Hepatocyte (in vitro differentiated cells): ENCODE data around the gene RETSAT. TPM values are rescaled to one million over a fixed set of nuclear protein-coding genes. Genes with fewer than 3 reads are reported as not detected.

Experiments
- DNase-seq: peaks from one replicate; pipeline ENCODE4 v3.0.0-alpha.2; 2016; ENCODE audit warnings: low spot score
- H2AFZ ChIP-seq: fragments of 200-600 bp; sonication (generic); 2 replicates; pipeline ENCODE4 v1.6.0; 2016; ENCODE audit warnings: antibody characterized with exemption, mild to moderate bottlenecking
- H3K27ac ChIP-seq: fragments of 200-600 bp; sonication (generic); 2 replicates; pipeline ENCODE4 v1.5.1; 2016; ENCODE audit warnings: mild to moderate bottlenecking
- H3K27me3 ChIP-seq: fragments of 200-600 bp; sonication (generic); 2 replicates; pipeline ENCODE4 v1.6.1; 2016
- H3K36me3 ChIP-seq: fragments of 200-600 bp; sonication (generic); replicated peaks from 2 replicates; pipeline ENCODE4 v1.5.1; 2016; ENCODE audit warnings: low read depth; ENCODE audit not compliant: insufficient read depth
- H3K4me1 ChIP-seq: fragments of 200-600 bp; sonication (generic); 2 replicates; pipeline ENCODE4 v1.5.1; 2016; ENCODE audit warnings: mild to moderate bottlenecking, moderate library complexity; ENCODE audit not compliant: insufficient read depth
- H3K4me2 ChIP-seq: fragments of 200-600 bp; sonication (generic); 2 replicates; pipeline ENCODE4 v1.6.0; 2016
- H3K4me3 ChIP-seq: fragments of 200-600 bp; sonication (generic); 2 replicates; pipeline ENCODE4 v1.5.1; 2016; ENCODE audit warnings: mild to moderate bottlenecking
- H3K79me2 ChIP-seq: fragments of 200-600 bp; sonication (generic); 2 replicates; pipeline ENCODE4 v1.6.0; 2017; ENCODE audit warnings: mild to moderate bottlenecking
- H3K9me2 ChIP-seq: fragments of 200-600 bp; sonication (generic); replicated peaks from 2 replicates; pipeline ENCODE4 v1.6.0; 2017; ENCODE audit warnings: mild to moderate bottlenecking; ENCODE audit not compliant: insufficient read depth
- H3K9me3 ChIP-seq: fragments of 200-600 bp; sonication (generic); 2 replicates; pipeline ENCODE4 v1.5.1; 2016; ENCODE audit warnings: low read depth, mild to moderate bottlenecking
- H4K20me1 ChIP-seq: fragments of 200-600 bp; sonication (generic); 2 replicates; pipeline ENCODE4 v1.6.0; 2016; ENCODE audit warnings: mild to moderate bottlenecking; ENCODE audit not compliant: insufficient read depth, poor library complexity, severe bottlenecking
- EZH2 ChIP-seq: fragments of 200-600 bp; sonication (generic); IDR thresholded peaks from 2 replicates; pipeline ENCODE4 v1.6.1; 2016; ENCODE audit warnings: antibody characterized with exemption, mild to moderate bottlenecking, borderline replicate concordance
- EZH2phosphoT487 ChIP-seq: fragments of 200-600 bp; sonication (generic); IDR thresholded peaks from one replicate; pipeline ENCODE4 v1.6.1; 2018; ENCODE audit warnings: antibody characterized with exemption, mild to moderate bottlenecking, low read depth, moderate library complexity; ENCODE audit not compliant: unreplicated experiment, severe bottlenecking
- whole genome bisulfite sequencing: methylation state at CpG from one replicate; pipeline ENCODE4 v1.1.6; 2016; ENCODE audit warnings: low lambda C conversion rate; ENCODE audit errors: missing lambda C conversion rate; 5-methylcytosine and 5-hydroxymethylcytosine counted together
- polyA plus RNA-seq: library from polyadenylated mRNA; unstranded; fragments of >200 nt; fragmentation: Nextera tagmentation; extraction: Ambion mirVana; gene quantifications from 2 replicates; pipeline ENCODE4 v1.2.1, GENCODE V29; 2016
- total RNA-seq: library from RNA; depleted of rRNA; stranded (reverse); fragments of >200 nt; gene quantifications from 2 replicates; pipeline ENCODE4 v1.2.3, GENCODE V29; 2014
- TF ChIP-seq, protein P1 (sequence below): fragments of 200-600 bp; sonication (generic); IDR thresholded peaks from 2 replicates; pipeline ENCODE4 v1.5.1; 2016; ENCODE audit warnings: antibody characterized with exemption, mild to moderate bottlenecking; ENCODE audit not compliant: poor library complexity

Gene RETSAT
- total and polyA plus RNA-seq, 2 experiments from 2014 or later = 24.7 to 58.5 TPM

DNA sequence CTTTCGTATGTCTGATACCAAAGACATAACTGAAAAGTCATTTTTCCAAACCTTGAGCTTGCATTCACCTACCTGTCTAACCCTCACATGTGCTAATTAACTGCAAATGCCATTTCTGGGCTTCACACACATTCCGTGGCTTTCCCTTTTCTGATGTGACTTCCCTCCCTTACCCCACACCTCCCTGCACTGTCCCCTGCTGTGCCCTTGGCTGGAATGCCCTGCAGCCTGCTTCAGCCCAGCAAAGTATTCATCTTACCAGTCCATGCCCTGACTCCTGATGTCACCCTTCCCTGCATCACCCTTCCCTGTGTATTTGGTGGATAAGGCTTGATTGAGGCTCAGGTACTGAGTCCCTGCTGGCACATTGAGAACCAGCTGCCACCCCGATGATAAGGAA, 12.2 kb downstream of the RETSAT start:
- no peaks in the 10 kb centered on the region for H3K79me2 ChIP-seq
- no peak overlapping the region for H3K27ac ChIP-seq
- H3K9me3 ChIP-seq = no peaks in the 10 kb centered on the region
- H3K4me3 ChIP-seq = no peak overlapping the region
- H3K36me3 ChIP-seq = no peaks in the 10 kb centered on the region
- no peak overlapping the region for H3K4me2 ChIP-seq
- H4K20me1 ChIP-seq = no peaks in the 10 kb centered on the region
- 89% methylated on average over 3 of the region's 3 CpGs for WGBS
- TF ChIP-seq EZH2 = no peak
- TF ChIP-seq, protein P1, sequence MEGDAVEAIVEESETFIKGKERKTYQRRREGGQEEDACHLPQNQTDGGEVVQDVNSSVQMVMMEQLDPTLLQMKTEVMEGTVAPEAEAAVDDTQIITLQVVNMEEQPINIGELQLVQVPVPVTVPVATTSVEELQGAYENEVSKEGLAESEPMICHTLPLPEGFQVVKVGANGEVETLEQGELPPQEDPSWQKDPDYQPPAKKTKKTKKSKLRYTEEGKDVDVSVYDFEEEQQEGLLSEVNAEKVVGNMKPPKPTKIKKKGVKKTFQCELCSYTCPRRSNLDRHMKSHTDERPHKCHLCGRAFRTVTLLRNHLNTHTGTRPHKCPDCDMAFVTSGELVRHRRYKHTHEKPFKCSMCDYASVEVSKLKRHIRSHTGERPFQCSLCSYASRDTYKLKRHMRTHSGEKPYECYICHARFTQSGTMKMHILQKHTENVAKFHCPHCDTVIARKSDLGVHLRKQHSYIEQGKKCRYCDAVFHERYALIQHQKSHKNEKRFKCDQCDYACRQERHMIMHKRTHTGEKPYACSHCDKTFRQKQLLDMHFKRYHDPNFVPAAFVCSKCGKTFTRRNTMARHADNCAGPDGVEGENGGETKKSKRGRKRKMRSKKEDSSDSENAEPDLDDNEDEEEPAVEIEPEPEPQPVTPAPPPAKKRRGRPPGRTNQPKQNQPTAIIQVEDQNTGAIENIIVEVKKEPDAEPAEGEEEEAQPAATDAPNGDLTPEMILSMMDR = no peak
- no peak for TF ChIP-seq EZH2phosphoT487
- H3K9me2 ChIP-seq = no peaks in the 10 kb centered on the region
- DNase-seq = no peak
- no peaks in the 10 kb centered on the region for H3K27me3 ChIP-seq
- no peaks in the 10 kb centered on the region for H3K4me1 ChIP-seq
- H2AFZ ChIP-seq = no peak overlapping the region

DNA sequence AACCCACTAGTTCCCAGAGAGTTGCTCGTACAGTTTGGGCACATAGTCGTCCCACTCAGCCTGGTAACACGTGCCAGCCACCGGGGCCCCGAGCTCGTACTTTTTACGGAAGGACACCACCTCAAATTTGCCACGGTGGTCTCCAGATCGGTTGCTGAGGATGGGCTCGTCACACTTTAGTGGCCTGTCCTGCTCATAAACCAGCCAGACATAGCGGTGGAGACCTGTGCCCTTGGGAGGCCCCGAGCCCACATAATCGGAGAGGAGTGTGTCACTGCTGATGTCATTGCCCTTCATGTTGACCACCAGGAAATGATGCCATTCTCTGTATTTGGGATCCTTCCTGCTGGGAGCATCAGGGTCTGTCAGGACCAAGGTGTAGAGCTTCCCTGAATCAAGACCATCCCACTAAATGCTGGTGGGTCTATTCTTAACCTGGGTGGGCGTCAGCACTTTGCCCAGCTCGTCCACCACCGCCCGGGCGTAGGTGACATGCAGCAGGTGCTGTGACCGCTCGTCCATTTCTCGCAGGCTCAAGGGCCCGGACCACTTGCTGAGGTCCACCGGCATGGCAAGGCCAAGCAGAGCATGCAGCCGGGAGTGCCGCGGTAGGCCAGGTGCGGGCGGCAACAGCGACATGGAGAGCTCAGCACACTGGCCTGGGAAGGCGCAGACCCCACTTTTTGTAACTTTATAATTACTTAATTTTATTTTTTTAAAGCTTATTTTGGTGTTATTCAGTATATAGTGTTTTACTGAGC, 12.9 kb downstream of the RETSAT start:
- Histone ChIP-seq H3K27me3 (no peaks in the 10 kb centered on the region), H3K9me3 (no peaks in the 10 kb centered on the region), H3K27ac (no peak overlapping the region), H3K36me3 (no peaks in the 10 kb centered on the region), H4K20me1 (no peaks in the 10 kb centered on the region), H3K79me2 (no peaks in the 10 kb centered on the region), H3K4me1 (no peaks in the 10 kb centered on the region), H3K4me2 (no peak overlapping the region), H3K4me3 (no peak overlapping the region), H2AFZ (no peak overlapping the region), H3K9me2 (no peaks in the 10 kb centered on the region)
- TF ChIP-seq, protein P1 = no peak
- TF ChIP-seq EZH2 = no peak
- no peak for TF ChIP-seq EZH2phosphoT487
- DNase-seq = no peak
- WGBS = 95% methylated on average over 30 of the region's 30 CpGs

DNA sequence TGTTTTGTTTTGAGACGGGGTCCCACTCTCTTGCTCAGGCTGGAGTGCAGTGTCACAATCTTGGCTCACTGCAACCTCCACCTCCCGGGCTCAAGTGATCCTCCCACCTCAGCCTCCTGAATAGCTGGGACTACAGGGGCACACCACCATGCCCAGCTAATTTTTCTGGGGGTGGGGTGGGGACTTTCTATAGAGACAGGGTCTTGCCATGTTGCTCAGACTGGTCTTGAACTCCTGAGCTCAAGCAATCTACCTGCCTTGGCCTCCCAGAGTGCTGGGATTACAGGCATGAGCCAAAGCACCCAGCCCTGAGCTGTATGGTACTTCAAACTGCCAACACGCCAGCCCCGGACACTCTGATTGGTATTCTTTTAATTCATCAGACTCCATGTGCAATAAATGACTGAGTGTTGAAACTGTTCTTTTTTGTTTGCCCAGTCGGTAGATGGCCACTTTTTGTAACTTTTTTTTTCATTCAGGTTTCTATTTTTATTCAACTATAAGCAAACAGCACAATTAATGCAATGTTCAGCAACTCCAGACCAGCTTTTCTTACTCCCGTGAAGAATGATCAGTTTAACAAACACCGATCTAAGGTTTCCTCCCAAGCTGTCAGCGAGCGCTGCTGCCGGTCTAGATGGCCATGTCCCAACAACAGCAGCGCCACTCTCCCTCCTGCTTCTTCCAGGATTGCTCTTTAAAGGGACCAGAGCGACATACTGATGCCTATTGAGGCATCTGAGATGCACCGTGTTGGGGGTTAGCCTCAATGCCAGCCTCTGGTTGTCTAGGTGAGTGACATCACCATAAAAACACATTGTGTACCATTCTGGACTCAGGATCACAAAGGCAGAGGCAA, 14.1 kb downstream of the RETSAT start:
- H2AFZ ChIP-seq = no peak overlapping the region
- TF ChIP-seq, protein P1 = no peak
- no peak for TF ChIP-seq EZH2
- TF ChIP-seq EZH2phosphoT487 = no peak
- H3K4me2 ChIP-seq = no peak overlapping the region
- H3K27ac ChIP-seq = no peak overlapping the region
- H3K27me3 ChIP-seq = no peaks in the 10 kb centered on the region
- H3K4me3 ChIP-seq = no peak overlapping the region
- H3K79me2 ChIP-seq = no peaks in the 10 kb centered on the region
- WGBS = 76% methylated on average over 13 of the region's 13 CpGs
- no peaks in the 10 kb centered on the region for H3K36me3 ChIP-seq
- no peaks in the 10 kb centered on the region for H3K9me2 ChIP-seq
- H3K9me3 ChIP-seq = no peaks in the 10 kb centered on the region
- DNase-seq = no peak
- H4K20me1 ChIP-seq = no peaks in the 10 kb centered on the region
- H3K4me1 ChIP-seq = no peaks in the 10 kb centered on the region
